ENCODE data around the gene TBC1D2. TPM values are rescaled to one million over a fixed set of nuclear protein-coding genes. Genes with fewer than 3 reads are reported as not detected.

The TBC1D2 gene
- total and polyA plus RNA-seq, 10 of the 15 experiments (the other 5 are each of a cell fraction or from before 2014, with no cell fraction given) = 0.04 to 1.6 (median 1.1) TPM

- WGBS (ENCODE audit: insufficient coverage, insufficient replicate concordance, low lambda C conversion rate, missing lambda C conversion rate) = 63% methylated on average over 5 of the region's 5 CpGs
- ATAC-seq (no peak), DNase-seq (ENCODE audit: low read depth, low spot score) (no peak), FAIRE-seq (no peak)
- CTCF ChIA-PET = interaction anchor here (0.9 to 1.5 kb wide), 3 partner anchors 53 to 574 kb away, joined by 3 read pairs; partner anchors contain the start of gene TBC1D2
- intact Hi-C loops (cut with micrococcal nuclease; ENCODE audit: unreplicated experiment) = no loop called here
- H3K4me2 ChIP-seq (ENCODE audit: control insufficient read depth, insufficient read depth) = no peak overlapping the region
- RAD21 ChIA-PET (ENCODE audit: unreplicated experiment) = interaction anchor here (1.1 kb wide), 1 partner anchor 84 kb away, joined by 4 read pairs; the partner anchor contains the start of gene TRIM14
- H3K36me3 ChIP-seq (ENCODE audit: control insufficient read depth in 2 of 2, insufficient read depth in 2 of 2, low read length in 1 of 2) = no peaks in the 10 kb centered on the region
- no peaks in the 10 kb centered on the region for H4K20me1 ChIP-seq (ENCODE audit: control insufficient read depth, insufficient read depth)
- SMC1A ChIA-PET (ENCODE audit: uncharacterized antibody, unreplicated experiment) = interaction anchor here (0.7 to 2.5 kb wide), 3 partner anchors 84 to 105 kb away, joined by 3 to 6 read pairs (median 5); partner anchors contain the start of gene TRIM14
- no peak for TF ChIP-seq IRF4 (IDR thresholded peaks at IDR 0.05; ENCODE audit: low read depth, low read length)
- BruUV-seq (replicated peaks) = no TSS peak
- H3K4me3 ChIP-seq = no peak overlapping the region
- H2AFZ ChIP-seq (ENCODE audit: control insufficient read depth, low read depth, low read length) = no peak overlapping the region
- no peak overlapping the region for H3K27ac ChIP-seq (ENCODE audit: control insufficient read depth, insufficient read depth)
- no peaks in the 10 kb centered on the region for H3K27me3 ChIP-seq (replicated peaks in 1 of 2; ENCODE audit: control insufficient read depth in 2 of 2, insufficient read depth in 2 of 2, low read length in 1 of 2)
- H3K9me3 ChIP-seq (replicated peaks; ENCODE audit: control insufficient read depth, insufficient read depth, low read length) = no peaks in the 10 kb centered on the region
- POLR2A ChIA-PET = interaction anchor here (0.6 to 1.1 kb wide), 2 partner anchors 84 to 158 kb away, joined by 3 to 4 read pairs; no protein-coding TSS in a partner anchor
- H3K79me2 ChIP-seq (ENCODE audit: control insufficient read depth, insufficient read depth, low read length) = no peaks in the 10 kb centered on the region
- in situ Hi-C loops (cut with MboI) = no loop called here
- peaks cover 11% of the 10 kb centered on the region for H3K4me1 ChIP-seq (ENCODE audit: control insufficient read depth, insufficient read depth, low read length)
- no peak overlapping the region for H3K9ac ChIP-seq (ENCODE audit: control insufficient read depth, insufficient read depth, low read length)
These were observed 53.2 kb downstream of the TBC1D2 start for GRCh38 chr9:98202252-98202651.

- RAD21 ChIA-PET (ENCODE audit: unreplicated experiment) = interaction anchor here (1.1 kb wide), 1 partner anchor 83 kb away, joined by 4 read pairs; the partner anchor contains the start of gene TRIM14
- no peaks in the 10 kb centered on the region for H3K36me3 ChIP-seq (ENCODE audit: control insufficient read depth in 2 of 2, insufficient read depth in 2 of 2, low read length in 1 of 2)
- intact Hi-C loops (cut with micrococcal nuclease; ENCODE audit: unreplicated experiment) = no loop called here
- H3K4me2 ChIP-seq (ENCODE audit: control insufficient read depth, insufficient read depth) = peak overlapping the region; percentile 82
- no peaks in the 10 kb centered on the region for H3K27me3 ChIP-seq (replicated peaks in 1 of 2; ENCODE audit: control insufficient read depth in 2 of 2, insufficient read depth in 2 of 2, low read length in 1 of 2)
- no peaks in the 10 kb centered on the region for H3K79me2 ChIP-seq (ENCODE audit: control insufficient read depth, insufficient read depth, low read length)
- H3K9me3 ChIP-seq (replicated peaks; ENCODE audit: control insufficient read depth, insufficient read depth, low read length) = no peaks in the 10 kb centered on the region
- POLR2A ChIA-PET = interaction anchor here (1.0 to 1.1 kb wide), 2 partner anchors 84 to 112 kb away, joined by 3 read pairs; no protein-coding TSS in a partner anchor
- in situ Hi-C loops (cut with MboI) = no loop called here
- BruUV-seq (replicated peaks) = no TSS peak
- ATAC-seq (no peak), FAIRE-seq (no peak), DNase-seq (ENCODE audit: low read depth, low spot score) (no peak)
- H3K9ac ChIP-seq (ENCODE audit: control insufficient read depth, insufficient read depth, low read length) = no peak overlapping the region
- no peaks in the 10 kb centered on the region for H4K20me1 ChIP-seq (ENCODE audit: control insufficient read depth, insufficient read depth)
- H3K27ac ChIP-seq (ENCODE audit: control insufficient read depth, insufficient read depth) = no peak overlapping the region; the same call in 1 of the 2 replicates
- WGBS (ENCODE audit: insufficient coverage, insufficient replicate concordance, low lambda C conversion rate, missing lambda C conversion rate) = 82% methylated on average over 7 of the region's 7 CpGs
- TF ChIP-seq CBX5 (IDR thresholded peaks at IDR 0.05; ENCODE audit: low read depth) = no peak
- no peak for TF ChIP-seq TARDBP (IDR thresholded peaks at IDR 0.05; ENCODE audit: borderline replicate concordance)
- no peak for TF ChIP-seq PAX5 (IDR thresholded peaks at IDR 0.05; ENCODE audit: borderline replicate concordance, low read depth, low read length)
- no peak for TF ChIP-seq SKIL (IDR thresholded peaks at IDR 0.05; ENCODE audit: low read depth, poor library complexity, severe bottlenecking)
- TF ChIP-seq USF2 (IDR thresholded peaks at IDR 0.05; ENCODE audit: borderline replicate concordance, low read depth, low read length) = no peak
- TF ChIP-seq YY1 (IDR thresholded peaks at IDR 0.05; ENCODE audit: low read depth, low read length) = no peak
- no peak for TF ChIP-seq TBL1XR1 (IDR thresholded peaks at IDR 0.05; ENCODE audit: low read depth, low read length)
- no peak for TF ChIP-seq DPF2 (IDR thresholded peaks at IDR 0.05)
- no peak for TF ChIP-seq SIX5 (IDR thresholded peaks at IDR 0.05; ENCODE audit: low read depth, low read length, severe bottlenecking)
- peaks cover 11% of the 10 kb centered on the region for H3K4me1 ChIP-seq (ENCODE audit: control insufficient read depth, insufficient read depth, low read length)
- no peak overlapping the region for H3K4me3 ChIP-seq
- SMC1A ChIA-PET (ENCODE audit: uncharacterized antibody, unreplicated experiment) = interaction anchor here (1.0 kb wide), 1 partner anchor 83 kb away, joined by 3 read pairs; no protein-coding TSS in a partner anchor
- CTCF ChIA-PET = interaction anchor here (0.9 to 1.5 kb wide), 3 partner anchors 54 to 84 kb away, joined by 3 to 5 read pairs (median 3); partner anchors contain the start of gene TBC1D2
- peak overlapping the region; percentile 88 for H2AFZ ChIP-seq (ENCODE audit: control insufficient read depth, low read depth, low read length)
These were observed 53.7 kb downstream of the TBC1D2 start for GRCh38 chr9:98201749-98202148.
